LHCN-M2 (cell line): ENCODE measurements around the gene SIVA1. TPM values are rescaled to one million over a fixed set of nuclear protein-coding genes. Genes with fewer than 3 reads are reported as not detected.

ENCODE experiments used
- DNase-seq: peaks from one replicate; pipeline ENCODE4 v3.0.0-alpha.2; 2012; ENCODE audit warnings: low read depth
- polyA plus RNA-seq: library from polyadenylated mRNA; unstranded; fragments of >200 nt; gene quantifications from one replicate; pipeline ENCODE4 v1.2.1, GENCODE V29; 2012; ENCODE audit warnings: missing spikeins
- total RNA-seq: library from RNA; depleted of rRNA; stranded (reverse); fragments of >200 nt; gene quantifications from 2 replicates; pipeline ENCODE4 v1.2.3, GENCODE V29; 2014; rRNA removed

SIVA1 gene
- total RNA-seq, result 317 and 467 TPM in 2 replicates
- polyA plus RNA-seq, result 113 TPM

- DNase-seq, result peak; percentile 99
Observed at GRCh38 chr14:104752735-104753527, at the start of gene SIVA1. TSS of gene SIVA1 (plus strand) at chr14:104753147. CDS start at chr14:104753202, 55 bp downstream.

GRCh38 chr14:104703269-104703668, 49.7 kb upstream of the SIVA1 start:
- DNase-seq, result no peak

GRCh38 chr14:104704252-104704651, 48.7 kb upstream of the SIVA1 start:
- DNase-seq, result no peak

GRCh38 chr14:104705340-104706047, 47.5 kb upstream of the SIVA1 start:
- DNase-seq, result no peak

GRCh38 chr14:104706733-104707607, 46.0 kb upstream of the SIVA1 start:
- peak; percentile 43 for DNase-seq

GRCh38 chr14:104707608-104708595, 45.0 kb upstream of the SIVA1 start:
- DNase-seq, result no peak

GRCh38 chr14:104708606-104709268, 44.2 kb upstream of the SIVA1 start:
- DNase-seq, result peak; percentile 48

- no peak for DNase-seq
Observed at GRCh38 chr14:104709387-104710039, 43.4 kb upstream of the SIVA1 start.

- no peak for DNase-seq
Observed at GRCh38 chr14:104710071-104710735, 42.7 kb upstream of the SIVA1 start.

GRCh38 chr14:104712881-104713734, 39.8 kb upstream of the SIVA1 start:
- no peak for DNase-seq

GRCh38 chr14:104714066-104714465, 38.9 kb upstream of the SIVA1 start:
- no peak for DNase-seq

- DNase-seq, result no peak
Observed at GRCh38 chr14:104714681-104715080, 38.3 kb upstream of the SIVA1 start.

GRCh38 chr14:104715416-104715815, 37.5 kb upstream of the SIVA1 start:
- DNase-seq, result no peak

GRCh38 chr14:104715871-104716270, 37.1 kb upstream of the SIVA1 start:
- no peak for DNase-seq

GRCh38 chr14:104717137-104717536, 35.8 kb upstream of the SIVA1 start:
- no peak for DNase-seq

- no peak for DNase-seq
Observed at GRCh38 chr14:104717646-104718045, 35.3 kb upstream of the SIVA1 start.

- DNase-seq, result no peak
Observed at GRCh38 chr14:104718147-104718546, 34.8 kb upstream of the SIVA1 start.

GRCh38 chr14:104718871-104719270, 34.1 kb upstream of the SIVA1 start:
- DNase-seq, result no peak
